HepG2 (cell line): Measurements from ENCODE around the gene ZNF394. TPM values are rescaled to one million over a fixed set of nuclear protein-coding genes. Genes with fewer than 3 reads are reported as not detected.

Source experiments
- CBX5 ChIP-seq: sonication (generic); formaldehyde crosslinking; IDR thresholded peaks from 2 replicates; pipeline ENCODE4 v1.4.0; 2020; ENCODE audit warnings: missing genetic modification reagents, borderline replicate concordance
- EZH2 ChIP-seq: conservative IDR thresholded peaks from 2 replicates; pipeline ENCODE4 v1.6.1; 2012; ENCODE audit warnings: mild to moderate bottlenecking, low read depth, low read length, moderate library complexity
- MTF1 ChIP-seq: sonication (generic); formaldehyde crosslinking; IDR thresholded peaks from 2 replicates; pipeline ENCODE4 v1.5.0; 2020; ENCODE audit warnings: missing genetic modification reagents
- NFE2L1 ChIP-seq: sonication (generic); formaldehyde crosslinking; IDR thresholded peaks from 2 replicates; pipeline ENCODE4 v1.4.0; 2020; ENCODE audit warnings: missing genetic modification reagents, mild to moderate bottlenecking, borderline replicate concordance
- NR2C2 ChIP-seq: sonication (generic); formaldehyde crosslinking; IDR thresholded peaks from 2 replicates; pipeline ENCODE4 v1.4.0; 2020; ENCODE audit warnings: missing genetic modification reagents, mild to moderate bottlenecking, moderate library complexity, borderline replicate concordance
- REPIN1 ChIP-seq: sonication (generic); formaldehyde crosslinking; IDR thresholded peaks from 2 replicates; pipeline ENCODE4 v1.8.0; 2022; ENCODE audit warnings: missing genetic modification reagents, low read depth, mild to moderate bottlenecking, borderline replicate concordance
- ZBTB7B ChIP-seq: sonication (generic); formaldehyde crosslinking; IDR thresholded peaks from 2 replicates; pipeline ENCODE4 v1.4.0; 2020; ENCODE audit warnings: missing genetic modification reagents
- polyA plus RNA-seq, 8 experiments: library from polyadenylated mRNA; depleted of rRNA in 3 of 8; stranded (reverse) in 7 of 8; unstranded in 1 of 8; fragments of >200 nt; fragmentation: Illumina TruSeq in 4 of 8; extraction: Trizol in 4 of 8; gene quantifications; 2 replicates each; pipeline versions ENCODE4 v1.2.1 to v1.2.3, GENCODE V29; 2011 to 2016; ENCODE audit warnings: low read depth in 4 of 8, missing spikeins in 1 of 8, mixed read lengths in 1 of 8; ENCODE audit not compliant: insufficient read depth in 1 of 8
- total RNA-seq, 5 experiments: library from RNA; depleted of rRNA; stranded (reverse); fragments of >200 nt; fragmentation: Illumina TruSeq; extraction: Trizol; gene quantifications; 2 replicates each; pipeline ENCODE4 v1.2.3, GENCODE V29; 2016; ENCODE audit warnings: low read depth in 1 of 5
- TF ChIP-seq, protein P1 (sequence below): conservative IDR thresholded peaks from 2 replicates; pipeline ENCODE4 v1.6.1; 2018; ENCODE audit warnings: missing genetic modification reagents
- TF ChIP-seq, protein P2 (sequence below): sonication (generic); formaldehyde crosslinking; IDR thresholded peaks from 2 replicates; pipeline ENCODE4 v1.4.0; 2020; ENCODE audit warnings: mild to moderate bottlenecking, missing genetic modification reagents
- TF ChIP-seq, protein P3 (sequence below): IDR thresholded peaks from 2 replicates; pipeline ENCODE4 v1.6.1; 2016; ENCODE audit warnings: low read depth, control low read depth
- TF ChIP-seq, protein P4 (sequence below): sonication (generic); formaldehyde crosslinking; IDR thresholded peaks from 2 replicates; pipeline ENCODE4 v1.5.0; 2020; ENCODE audit warnings: mild to moderate bottlenecking, missing genetic modification reagents
- TF ChIP-seq, protein P5 (sequence below): sonication (generic); formaldehyde crosslinking; IDR thresholded peaks from 2 replicates; pipeline ENCODE4 v1.9.0; 2022; ENCODE audit warnings: low read depth, missing genetic modification reagents
- TF ChIP-seq, protein P6 (sequence below): sonication (generic); formaldehyde crosslinking; conservative IDR thresholded peaks from 2 replicates; pipeline ENCODE4 v1.8.0; 2022; ENCODE audit warnings: missing genetic modification reagents
- TF ChIP-seq, protein P7 (sequence below): sonication (generic); formaldehyde crosslinking; IDR thresholded peaks from 2 replicates; pipeline ENCODE4 v1.4.0; 2020; ENCODE audit warnings: missing genetic modification reagents

ZNF394 gene
- total and polyA plus RNA-seq, 2 of the 13 experiments (the other 11 are each of a cell fraction or from before 2014, with no cell fraction given), result 7.8 to 19.6 TPM

DNA sequence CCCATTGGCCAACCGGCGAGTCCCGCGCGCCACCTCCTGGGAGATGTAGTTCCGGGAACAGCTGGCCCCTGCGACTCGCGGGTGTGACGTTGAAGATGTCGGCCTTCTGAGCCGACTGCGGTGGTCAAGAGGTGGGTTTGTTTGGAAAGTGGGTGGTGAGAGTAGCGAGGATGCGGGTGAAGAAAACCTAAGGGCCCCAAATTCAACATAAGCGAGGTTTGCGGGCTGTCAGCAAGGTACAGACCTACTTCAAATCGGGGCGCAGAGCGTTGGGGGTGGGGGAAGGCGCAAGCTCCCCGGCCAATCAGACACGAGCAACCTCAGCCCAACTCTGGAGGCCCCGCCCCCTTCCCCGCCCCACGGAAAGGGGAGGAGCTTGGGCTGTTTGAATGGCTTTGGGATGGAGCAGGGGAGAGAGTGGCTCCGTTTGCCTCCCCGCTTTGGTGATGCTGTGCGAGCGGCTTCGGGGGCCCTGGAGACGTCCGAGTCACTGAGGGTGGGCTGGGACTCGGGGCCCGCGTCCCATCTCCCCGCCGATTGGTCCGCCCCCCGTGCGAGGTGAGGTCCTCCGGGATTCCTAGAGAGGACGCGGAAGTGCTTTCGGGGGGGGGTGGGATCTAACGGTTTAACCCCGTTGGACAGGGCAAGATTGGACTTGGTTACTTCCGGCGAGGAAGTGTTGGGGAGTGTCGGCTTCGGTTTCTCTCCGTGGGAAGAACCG is 4.7 kb upstream of the ZNF394 start, which contains the start of gene ZKSCAN5 (continued):
- TF ChIP-seq, protein P1, sequence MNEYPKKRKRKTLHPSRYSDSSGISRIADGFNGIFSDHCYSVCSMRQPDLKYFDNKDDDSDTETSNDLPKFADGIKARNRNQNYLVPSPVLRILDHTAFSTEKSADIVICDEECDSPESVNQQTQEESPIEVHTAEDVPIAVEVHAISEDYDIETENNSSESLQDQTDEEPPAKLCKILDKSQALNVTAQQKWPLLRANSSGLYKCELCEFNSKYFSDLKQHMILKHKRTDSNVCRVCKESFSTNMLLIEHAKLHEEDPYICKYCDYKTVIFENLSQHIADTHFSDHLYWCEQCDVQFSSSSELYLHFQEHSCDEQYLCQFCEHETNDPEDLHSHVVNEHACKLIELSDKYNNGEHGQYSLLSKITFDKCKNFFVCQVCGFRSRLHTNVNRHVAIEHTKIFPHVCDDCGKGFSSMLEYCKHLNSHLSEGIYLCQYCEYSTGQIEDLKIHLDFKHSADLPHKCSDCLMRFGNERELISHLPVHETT (CRISPR knock-in tag), result no peak
- TF ChIP-seq, protein P2, sequence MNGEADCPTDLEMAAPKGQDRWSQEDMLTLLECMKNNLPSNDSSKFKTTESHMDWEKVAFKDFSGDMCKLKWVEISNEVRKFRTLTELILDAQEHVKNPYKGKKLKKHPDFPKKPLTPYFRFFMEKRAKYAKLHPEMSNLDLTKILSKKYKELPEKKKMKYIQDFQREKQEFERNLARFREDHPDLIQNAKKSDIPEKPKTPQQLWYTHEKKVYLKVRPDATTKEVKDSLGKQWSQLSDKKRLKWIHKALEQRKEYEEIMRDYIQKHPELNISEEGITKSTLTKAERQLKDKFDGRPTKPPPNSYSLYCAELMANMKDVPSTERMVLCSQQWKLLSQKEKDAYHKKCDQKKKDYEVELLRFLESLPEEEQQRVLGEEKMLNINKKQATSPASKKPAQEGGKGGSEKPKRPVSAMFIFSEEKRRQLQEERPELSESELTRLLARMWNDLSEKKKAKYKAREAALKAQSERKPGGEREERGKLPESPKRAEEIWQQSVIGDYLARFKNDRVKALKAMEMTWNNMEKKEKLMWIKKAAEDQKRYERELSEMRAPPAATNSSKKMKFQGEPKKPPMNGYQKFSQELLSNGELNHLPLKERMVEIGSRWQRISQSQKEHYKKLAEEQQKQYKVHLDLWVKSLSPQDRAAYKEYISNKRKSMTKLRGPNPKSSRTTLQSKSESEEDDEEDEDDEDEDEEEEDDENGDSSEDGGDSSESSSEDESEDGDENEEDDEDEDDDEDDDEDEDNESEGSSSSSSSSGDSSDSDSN (CRISPR knock-in tag), result no peak
- TF ChIP-seq MTF1 (CRISPR knock-in tag), result no peak
- no peak for TF ChIP-seq NFE2L1 (CRISPR knock-in tag)
- TF ChIP-seq, protein P3, sequence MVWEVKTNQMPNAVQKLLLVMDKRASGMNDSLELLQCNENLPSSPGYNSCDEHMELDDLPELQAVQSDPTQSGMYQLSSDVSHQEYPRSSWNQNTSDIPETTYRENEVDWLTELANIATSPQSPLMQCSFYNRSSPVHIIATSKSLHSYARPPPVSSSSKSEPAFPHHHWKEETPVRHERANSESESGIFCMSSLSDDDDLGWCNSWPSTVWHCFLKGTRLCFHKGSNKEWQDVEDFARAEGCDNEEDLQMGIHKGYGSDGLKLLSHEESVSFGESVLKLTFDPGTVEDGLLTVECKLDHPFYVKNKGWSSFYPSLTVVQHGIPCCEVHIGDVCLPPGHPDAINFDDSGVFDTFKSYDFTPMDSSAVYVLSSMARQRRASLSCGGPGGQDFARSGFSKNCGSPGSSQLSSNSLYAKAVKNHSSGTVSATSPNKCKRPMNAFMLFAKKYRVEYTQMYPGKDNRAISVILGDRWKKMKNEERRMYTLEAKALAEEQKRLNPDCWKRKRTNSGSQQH (CRISPR knock-in tag), result peak; percentile 84
- TF ChIP-seq NR2C2 (CRISPR knock-in tag), result peak; percentile 97
- TF ChIP-seq CBX5 (CRISPR knock-in tag), result no peak
- TF ChIP-seq, protein P4, sequence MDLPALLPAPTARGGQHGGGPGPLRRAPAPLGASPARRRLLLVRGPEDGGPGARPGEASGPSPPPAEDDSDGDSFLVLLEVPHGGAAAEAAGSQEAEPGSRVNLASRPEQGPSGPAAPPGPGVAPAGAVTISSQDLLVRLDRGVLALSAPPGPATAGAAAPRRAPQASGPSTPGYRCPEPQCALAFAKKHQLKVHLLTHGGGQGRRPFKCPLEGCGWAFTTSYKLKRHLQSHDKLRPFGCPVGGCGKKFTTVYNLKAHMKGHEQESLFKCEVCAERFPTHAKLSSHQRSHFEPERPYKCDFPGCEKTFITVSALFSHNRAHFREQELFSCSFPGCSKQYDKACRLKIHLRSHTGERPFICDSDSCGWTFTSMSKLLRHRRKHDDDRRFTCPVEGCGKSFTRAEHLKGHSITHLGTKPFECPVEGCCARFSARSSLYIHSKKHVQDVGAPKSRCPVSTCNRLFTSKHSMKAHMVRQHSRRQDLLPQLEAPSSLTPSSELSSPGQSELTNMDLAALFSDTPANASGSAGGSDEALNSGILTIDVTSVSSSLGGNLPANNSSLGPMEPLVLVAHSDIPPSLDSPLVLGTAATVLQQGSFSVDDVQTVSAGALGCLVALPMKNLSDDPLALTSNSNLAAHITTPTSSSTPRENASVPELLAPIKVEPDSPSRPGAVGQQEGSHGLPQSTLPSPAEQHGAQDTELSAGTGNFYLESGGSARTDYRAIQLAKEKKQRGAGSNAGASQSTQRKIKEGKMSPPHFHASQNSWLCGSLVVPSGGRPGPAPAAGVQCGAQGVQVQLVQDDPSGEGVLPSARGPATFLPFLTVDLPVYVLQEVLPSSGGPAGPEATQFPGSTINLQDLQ, result no peak
- TF ChIP-seq, protein P5, sequence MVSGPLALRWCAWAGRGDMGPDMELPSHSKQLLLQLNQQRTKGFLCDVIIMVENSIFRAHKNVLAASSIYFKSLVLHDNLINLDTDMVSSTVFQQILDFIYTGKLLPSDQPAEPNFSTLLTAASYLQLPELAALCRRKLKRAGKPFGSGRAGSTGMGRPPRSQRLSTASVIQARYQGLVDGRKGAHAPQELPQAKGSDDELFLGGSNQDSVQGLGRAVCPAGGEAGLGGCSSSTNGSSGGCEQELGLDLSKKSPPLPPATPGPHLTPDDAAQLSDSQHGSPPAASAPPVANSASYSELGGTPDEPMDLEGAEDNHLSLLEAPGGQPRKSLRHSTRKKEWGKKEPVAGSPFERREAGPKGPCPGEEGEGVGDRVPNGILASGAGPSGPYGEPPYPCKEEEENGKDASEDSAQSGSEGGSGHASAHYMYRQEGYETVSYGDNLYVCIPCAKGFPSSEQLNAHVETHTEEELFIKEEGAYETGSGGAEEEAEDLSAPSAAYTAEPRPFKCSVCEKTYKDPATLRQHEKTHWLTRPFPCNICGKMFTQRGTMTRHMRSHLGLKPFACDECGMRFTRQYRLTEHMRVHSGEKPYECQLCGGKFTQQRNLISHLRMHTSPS (CRISPR knock-in tag), result no peak
- TF ChIP-seq, protein P6, sequence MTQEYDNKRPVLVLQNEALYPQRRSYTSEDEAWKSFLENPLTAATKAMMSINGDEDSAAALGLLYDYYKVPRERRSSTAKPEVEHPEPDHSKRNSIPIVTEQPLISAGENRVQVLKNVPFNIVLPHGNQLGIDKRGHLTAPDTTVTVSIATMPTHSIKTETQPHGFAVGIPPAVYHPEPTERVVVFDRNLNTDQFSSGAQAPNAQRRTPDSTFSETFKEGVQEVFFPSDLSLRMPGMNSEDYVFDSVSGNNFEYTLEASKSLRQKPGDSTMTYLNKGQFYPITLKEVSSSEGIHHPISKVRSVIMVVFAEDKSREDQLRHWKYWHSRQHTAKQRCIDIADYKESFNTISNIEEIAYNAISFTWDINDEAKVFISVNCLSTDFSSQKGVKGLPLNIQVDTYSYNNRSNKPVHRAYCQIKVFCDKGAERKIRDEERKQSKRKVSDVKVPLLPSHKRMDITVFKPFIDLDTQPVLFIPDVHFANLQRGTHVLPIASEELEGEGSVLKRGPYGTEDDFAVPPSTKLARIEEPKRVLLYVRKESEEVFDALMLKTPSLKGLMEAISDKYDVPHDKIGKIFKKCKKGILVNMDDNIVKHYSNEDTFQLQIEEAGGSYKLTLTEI (CRISPR knock-in tag), result no peak
- no peak for TF ChIP-seq EZH2
- TF ChIP-seq, protein P7, sequence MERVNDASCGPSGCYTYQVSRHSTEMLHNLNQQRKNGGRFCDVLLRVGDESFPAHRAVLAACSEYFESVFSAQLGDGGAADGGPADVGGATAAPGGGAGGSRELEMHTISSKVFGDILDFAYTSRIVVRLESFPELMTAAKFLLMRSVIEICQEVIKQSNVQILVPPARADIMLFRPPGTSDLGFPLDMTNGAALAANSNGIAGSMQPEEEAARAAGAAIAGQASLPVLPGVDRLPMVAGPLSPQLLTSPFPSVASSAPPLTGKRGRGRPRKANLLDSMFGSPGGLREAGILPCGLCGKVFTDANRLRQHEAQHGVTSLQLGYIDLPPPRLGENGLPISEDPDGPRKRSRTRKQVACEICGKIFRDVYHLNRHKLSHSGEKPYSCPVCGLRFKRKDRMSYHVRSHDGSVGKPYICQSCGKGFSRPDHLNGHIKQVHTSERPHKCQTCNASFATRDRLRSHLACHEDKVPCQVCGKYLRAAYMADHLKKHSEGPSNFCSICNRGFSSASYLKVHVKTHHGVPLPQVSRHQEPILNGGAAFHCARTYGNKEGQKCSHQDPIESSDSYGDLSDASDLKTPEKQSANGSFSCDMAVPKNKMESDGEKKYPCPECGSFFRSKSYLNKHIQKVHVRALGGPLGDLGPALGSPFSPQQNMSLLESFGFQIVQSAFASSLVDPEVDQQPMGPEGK (CRISPR knock-in tag), result peak; percentile 95
- TF ChIP-seq ZBTB7B (CRISPR knock-in tag), result no peak
- TF ChIP-seq REPIN1, result no peak
